DND-41 (cell line): Measurements from ENCODE around the gene ITPR1.

ENCODE experiments used
- CTCF ChIP-seq: IDR thresholded peaks from 2 replicates; pipeline ENCODE4 v1.5.1; 2012; ENCODE audit warnings: borderline replicate concordance, low read length, moderate library complexity, mild to moderate bottlenecking; ENCODE audit not compliant: poor library complexity, severe bottlenecking; ENCODE audit errors: extremely low read depth
- EZH2 ChIP-seq: IDR thresholded peaks from 3 replicates; pipeline ENCODE4 v1.6.1; 2012; ENCODE audit warnings: borderline replicate concordance, low read depth, mild to moderate bottlenecking, moderate library complexity, low read length, inconsistent platforms; ENCODE audit not compliant: severe bottlenecking

- TF ChIP-seq CTCF (no peak), EZH2 (no peak)
These were observed 111.5 kb downstream of the ITPR1 start for GRCh38 chr3:4604693-4605092.
